ENCODE results near the gene TMPRSS3. TPM values are rescaled to one million over a fixed set of nuclear protein-coding genes. Genes with fewer than 3 reads are reported as not detected.

TMPRSS3 gene
- total and polyA plus RNA-seq, 3 donors from 2014 or later: 0.40 to 0.56 TPM; not detected in 1

DNA sequence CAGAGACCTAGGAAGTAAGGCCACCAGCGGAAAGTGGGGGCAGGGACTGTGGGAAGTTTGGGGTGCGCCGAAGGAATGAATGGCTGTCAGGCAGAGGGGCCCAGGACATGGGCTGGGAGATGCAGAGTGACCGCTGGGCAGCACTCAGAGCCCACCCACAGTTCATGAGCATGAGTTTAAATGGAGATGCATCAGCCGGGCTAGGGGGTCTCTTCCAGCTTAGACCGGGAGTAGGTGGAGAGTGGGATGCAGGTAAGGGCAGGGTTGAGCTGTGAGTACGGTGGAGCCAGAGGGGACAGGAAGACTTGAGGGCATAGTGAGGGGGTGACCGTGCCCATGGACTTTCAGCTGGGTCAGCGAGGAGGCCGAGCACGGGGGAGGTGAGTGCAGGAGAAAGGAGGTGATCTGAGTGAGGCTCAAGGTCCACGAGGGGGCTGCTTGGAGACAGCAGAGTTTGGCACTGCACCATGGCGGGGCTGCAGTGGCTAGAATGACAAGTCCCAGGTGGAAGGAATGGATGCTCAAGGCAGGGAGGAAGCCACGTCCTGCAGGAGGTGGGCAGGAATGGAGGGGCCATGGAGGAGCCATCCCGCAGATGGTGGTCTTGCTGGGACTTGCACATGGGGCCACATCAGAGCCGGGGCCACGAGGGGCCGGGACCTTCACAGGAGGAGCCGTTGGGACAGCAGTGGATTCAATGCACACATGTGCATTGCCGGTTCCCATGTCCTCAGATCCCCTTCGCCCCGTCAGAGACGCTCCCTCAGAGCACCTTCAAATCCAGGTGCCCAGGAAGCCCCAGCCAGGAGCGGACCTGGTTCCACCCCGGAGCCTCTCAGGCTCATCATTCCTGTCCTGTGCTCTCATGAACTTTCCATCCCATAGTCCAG, 42.7 kb upstream of the TMPRSS3 start:
- Histone ChIP-seq H3K27me3 (no peaks in the 10 kb centered on the region), H3K4me1 (no peaks in the 10 kb centered on the region), H3K27ac (no peak overlapping the region), H3K36me3 (ENCODE audit: low read depth, missing control alignments) (no peaks in the 10 kb centered on the region), H3K4me3 (no peak overlapping the region), H3K9me3 (no peaks in the 10 kb centered on the region)
- intact Hi-C loops (cut with DNase I; ENCODE audit: low total_unique reads): no loop called here
- WGBS, 2 donors: 85 to 86% methylated on average over 25 of the region's 25 CpGs
- no peak for DNase-seq
- TF ChIP-seq, protein P1, sequence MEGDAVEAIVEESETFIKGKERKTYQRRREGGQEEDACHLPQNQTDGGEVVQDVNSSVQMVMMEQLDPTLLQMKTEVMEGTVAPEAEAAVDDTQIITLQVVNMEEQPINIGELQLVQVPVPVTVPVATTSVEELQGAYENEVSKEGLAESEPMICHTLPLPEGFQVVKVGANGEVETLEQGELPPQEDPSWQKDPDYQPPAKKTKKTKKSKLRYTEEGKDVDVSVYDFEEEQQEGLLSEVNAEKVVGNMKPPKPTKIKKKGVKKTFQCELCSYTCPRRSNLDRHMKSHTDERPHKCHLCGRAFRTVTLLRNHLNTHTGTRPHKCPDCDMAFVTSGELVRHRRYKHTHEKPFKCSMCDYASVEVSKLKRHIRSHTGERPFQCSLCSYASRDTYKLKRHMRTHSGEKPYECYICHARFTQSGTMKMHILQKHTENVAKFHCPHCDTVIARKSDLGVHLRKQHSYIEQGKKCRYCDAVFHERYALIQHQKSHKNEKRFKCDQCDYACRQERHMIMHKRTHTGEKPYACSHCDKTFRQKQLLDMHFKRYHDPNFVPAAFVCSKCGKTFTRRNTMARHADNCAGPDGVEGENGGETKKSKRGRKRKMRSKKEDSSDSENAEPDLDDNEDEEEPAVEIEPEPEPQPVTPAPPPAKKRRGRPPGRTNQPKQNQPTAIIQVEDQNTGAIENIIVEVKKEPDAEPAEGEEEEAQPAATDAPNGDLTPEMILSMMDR (IDR thresholded peaks at IDR 0.05): no peak
- no peak for TF ChIP-seq POLR2A (IDR thresholded peaks at IDR 0.05)

DNA sequence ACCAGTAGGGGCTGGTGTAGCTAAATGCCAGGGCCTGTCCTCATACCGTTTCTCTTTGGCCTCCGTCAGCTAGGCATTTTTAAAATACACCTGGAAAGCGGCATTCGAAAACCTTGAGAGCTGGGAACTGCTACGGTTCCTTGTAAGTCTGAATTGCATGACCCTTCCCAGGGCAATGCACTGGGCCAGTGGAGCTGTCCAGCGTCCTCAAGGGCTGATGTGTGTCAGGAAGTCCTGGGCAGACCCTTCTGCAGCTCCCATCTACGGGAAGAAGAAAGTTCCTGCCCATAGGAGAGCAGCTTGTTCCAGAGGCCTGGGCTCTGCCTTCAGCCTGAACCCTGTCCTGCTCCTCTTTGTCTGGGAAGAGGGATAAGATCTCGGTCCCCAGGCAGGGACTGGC, 41.9 kb upstream of the TMPRSS3 start:
- H3K9me3 ChIP-seq: no peaks in the 10 kb centered on the region
- H3K4me3 ChIP-seq: no peak overlapping the region
- no peak for TF ChIP-seq POLR2A (IDR thresholded peaks at IDR 0.05)
- TF ChIP-seq, protein P1 (IDR thresholded peaks at IDR 0.05): no peak
- H3K36me3 ChIP-seq (ENCODE audit: low read depth, missing control alignments): no peaks in the 10 kb centered on the region
- intact Hi-C loops (cut with DNase I; ENCODE audit: low total_unique reads): no loop called here
- no peaks in the 10 kb centered on the region for H3K4me1 ChIP-seq
- H3K27ac ChIP-seq: no peak overlapping the region
- no peaks in the 10 kb centered on the region for H3K27me3 ChIP-seq
- no peak for DNase-seq
- WGBS, 2 donors: 53 to 81% methylated on average over 8 of the region's 8 CpGs

DNA sequence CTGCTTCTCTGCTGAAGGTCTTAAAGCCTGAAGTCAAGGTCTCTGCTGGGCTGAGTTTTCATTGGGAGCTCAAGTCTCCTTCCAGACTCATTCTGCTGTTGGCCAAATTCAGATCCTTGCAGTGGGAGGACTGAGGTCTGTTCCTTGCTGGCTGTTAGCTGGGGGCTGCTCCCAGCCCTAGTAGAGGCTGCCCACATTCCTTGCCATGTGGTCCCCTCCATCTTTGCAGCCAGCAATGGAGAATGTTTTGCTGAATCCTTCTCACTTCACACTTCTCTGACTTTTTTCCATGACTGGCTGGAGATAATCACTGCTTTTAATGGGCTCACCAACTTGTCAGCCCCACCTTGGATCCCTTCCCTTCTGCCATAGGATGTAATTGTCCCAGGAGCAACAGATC, 41.1 kb upstream of the TMPRSS3 start:
- intact Hi-C loops (cut with DNase I; ENCODE audit: low total_unique reads): no loop called here
- Histone ChIP-seq H3K36me3 (ENCODE audit: low read depth, missing control alignments) (no peaks in the 10 kb centered on the region), H3K9me3 (no peaks in the 10 kb centered on the region), H3K27me3 (no peaks in the 10 kb centered on the region), H3K27ac (no peak overlapping the region), H3K4me3 (no peak overlapping the region), H3K4me1 (no peaks in the 10 kb centered on the region)
- DNase-seq: no peak
- TF ChIP-seq POLR2A (IDR thresholded peaks at IDR 0.05): no peak
- TF ChIP-seq, protein P1 (IDR thresholded peaks at IDR 0.05): no peak

DNA sequence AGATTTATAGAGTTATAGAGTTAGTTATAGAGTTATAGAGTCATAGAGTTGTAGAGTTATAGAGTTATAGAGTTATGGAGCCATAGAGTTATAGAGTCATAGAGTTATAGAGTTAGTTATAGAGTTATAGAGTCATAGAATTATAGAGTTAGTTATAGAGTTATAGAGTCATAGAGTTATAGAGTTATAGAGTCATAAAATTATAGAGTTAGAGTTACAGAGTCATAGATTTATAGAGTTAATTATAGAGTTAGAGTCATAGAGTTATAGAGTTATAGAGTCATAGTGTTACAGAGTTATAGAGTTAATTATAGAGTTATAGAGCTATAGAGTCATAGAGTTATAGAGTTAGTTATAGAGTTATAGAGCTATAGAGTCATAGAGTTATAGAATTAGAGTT, 40.0 kb upstream of the TMPRSS3 start:
- no peak for DNase-seq
- H3K4me3 ChIP-seq: no peak overlapping the region
- H3K9me3 ChIP-seq: no peaks in the 10 kb centered on the region
- intact Hi-C loops (cut with DNase I; ENCODE audit: low total_unique reads): no loop called here
- no peak overlapping the region for H3K27ac ChIP-seq
- H3K36me3 ChIP-seq (ENCODE audit: low read depth, missing control alignments): no peaks in the 10 kb centered on the region
- no peaks in the 10 kb centered on the region for H3K4me1 ChIP-seq
- no peaks in the 10 kb centered on the region for H3K27me3 ChIP-seq
- TF ChIP-seq, protein P1 (IDR thresholded peaks at IDR 0.05): no peak
- no peak for TF ChIP-seq POLR2A (IDR thresholded peaks at IDR 0.05)

- Histone ChIP-seq H3K4me3 (no peak overlapping the region), H3K27me3 (no peaks in the 10 kb centered on the region), H3K27ac (no peak overlapping the region), H3K9me3 (no peaks in the 10 kb centered on the region), H3K36me3 (ENCODE audit: low read depth, missing control alignments) (no peaks in the 10 kb centered on the region), H3K4me1 (no peaks in the 10 kb centered on the region)
- TF ChIP-seq, protein P1 (IDR thresholded peaks at IDR 0.05): no peak
- no peak for TF ChIP-seq POLR2A (IDR thresholded peaks at IDR 0.05)
- 74 to 75% methylated on average over 4 of the region's 4 CpGs for WGBS, 2 donors
- intact Hi-C loops (cut with DNase I; ENCODE audit: low total_unique reads): no loop called here
- DNase-seq: no peak
Measured at GRCh38 chr21:42435401-42435800, 39.5 kb upstream of the TMPRSS3 start.
